Loucy (cell line): Measurements from ENCODE around the gene COL4A3.
A peak's percentile ranks its signal among the peaks of the same experiment; 100 is the strongest.

ENCODE experiments used
- H2AFZ ChIP-seq: fragments of 200-600 bp; sonication (generic); 2 replicates; pipeline ENCODE4 v1.6.0; 2016; ENCODE audit warnings: antibody characterized with exemption, mild to moderate bottlenecking, low read length, moderate library complexity
- H3F3A ChIP-seq: fragments of 200-600 bp; 2 replicates; pipeline ENCODE4 v1.6.0; 2016; ENCODE audit warnings: antibody characterized with exemption, low read depth, mild to moderate bottlenecking
- H3K27me3 ChIP-seq: fragments of 200-600 bp; sonication (generic); 2 replicates; pipeline ENCODE4 v1.6.1; 2014; ENCODE audit warnings: low read length, mild to moderate bottlenecking; ENCODE audit not compliant: insufficient read depth, poor library complexity, severe bottlenecking
- H3K36me3 ChIP-seq: fragments of 200-600 bp; sonication (generic); 2 replicates; pipeline ENCODE4 v1.6.1; 2016; ENCODE audit warnings: low read length; ENCODE audit not compliant: insufficient read depth
- H3K4me1 ChIP-seq: fragments of 200-600 bp; sonication (generic); 2 replicates; pipeline ENCODE4 v1.5.1; 2014; ENCODE audit warnings: low read length, mild to moderate bottlenecking; ENCODE audit not compliant: insufficient read depth, poor library complexity, severe bottlenecking
- H3K4me2 ChIP-seq: fragments of 200-600 bp; sonication (generic); 2 replicates; pipeline ENCODE4 v1.6.0; 2014; ENCODE audit warnings: antibody characterized with exemption, low read length, low read depth, mild to moderate bottlenecking; ENCODE audit not compliant: poor library complexity, severe bottlenecking
- H3K4me3 ChIP-seq: fragments of 200-600 bp; sonication (generic); 2 replicates; pipeline ENCODE4 v1.5.1; 2014; ENCODE audit warnings: low read length, mild to moderate bottlenecking, mixed read lengths; ENCODE audit not compliant: poor library complexity, severe bottlenecking
- H3K79me2 ChIP-seq: fragments of 200-600 bp; sonication (generic); 2 replicates; pipeline ENCODE4 v1.6.1; 2014; ENCODE audit warnings: low read length; ENCODE audit not compliant: insufficient read depth
- H3K9ac ChIP-seq: fragments of 200-600 bp; sonication (generic); 2 replicates; pipeline ENCODE4 v1.6.0; 2014; ENCODE audit warnings: mild to moderate bottlenecking, low read depth, low read length, moderate library complexity; ENCODE audit not compliant: poor library complexity, severe bottlenecking
- H3K9me2 ChIP-seq: fragments of 200-600 bp; sonication (generic); replicated peaks from 2 replicates; pipeline ENCODE4 v1.6.1; 2016; ENCODE audit warnings: low read depth, low read length, mixed read lengths
- H3K9me3 ChIP-seq: fragments of 200-600 bp; sonication (generic); 2 replicates; pipeline ENCODE4 v1.6.1; 2014; ENCODE audit warnings: mild to moderate bottlenecking, antibody characterized with exemption, low read length, low read depth; ENCODE audit not compliant: insufficient read depth
- H4K20me1 ChIP-seq: fragments of 200-600 bp; sonication (generic); 2 replicates; pipeline ENCODE4 v1.6.0; 2014; ENCODE audit warnings: antibody characterized with exemption, low read length, mild to moderate bottlenecking; ENCODE audit not compliant: insufficient read depth, poor library complexity, severe bottlenecking
- EZH2phosphoT487 ChIP-seq: fragments of 200-600 bp; IDR thresholded peaks from 2 replicates; pipeline ENCODE4 v1.6.1; 2018; ENCODE audit warnings: antibody characterized with exemption, mild to moderate bottlenecking, moderate library complexity, borderline replicate concordance
- TF ChIP-seq, protein P1 (sequence below): fragments of 200-600 bp; sonication (generic); conservative IDR thresholded peaks from 2 replicates; pipeline ENCODE4 v1.5.1; 2014; ENCODE audit warnings: mild to moderate bottlenecking, antibody characterized with exemption, low read length

Gene COL4A3

DNA sequence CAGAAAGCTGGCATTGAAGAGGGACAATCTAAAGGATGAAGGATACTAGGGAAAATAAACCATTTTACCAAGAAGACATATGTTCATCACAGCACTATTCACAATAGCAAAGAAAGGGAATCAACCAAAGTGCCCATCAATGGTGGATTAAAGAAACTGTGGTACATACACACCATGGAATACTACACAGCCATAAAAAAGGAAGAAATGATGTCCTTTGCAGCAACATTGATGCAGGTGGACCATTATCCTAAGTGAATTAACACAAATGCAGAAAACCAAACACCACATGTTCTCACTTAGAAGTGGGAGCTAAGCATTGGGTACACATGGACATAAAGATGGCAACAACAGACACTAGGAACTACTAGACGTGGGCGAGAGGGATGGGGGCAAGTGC lies 153.4 kb downstream of the COL4A3 start:
- Histone ChIP-seq H3K79me2 (no peaks in the 10 kb centered on the region), H3K4me1 (peaks cover 19% of the 10 kb centered on the region), H3K4me2 (no peak overlapping the region), H3K36me3 (no peaks in the 10 kb centered on the region), H4K20me1 (no peaks in the 10 kb centered on the region), H2AFZ (no peak overlapping the region), H3K27me3 (no peaks in the 10 kb centered on the region), H3K4me3 (no peak overlapping the region), H3K9ac (no peak overlapping the region), H3F3A (0 out of 2 replicates have a peak, but pooled peaks cover 6% of the 10 kb centered on the region), H3K9me2 (no peaks in the 10 kb centered on the region), H3K9me3 (0 out of 2 replicates have a peak, but pooled peaks cover 4% of the 10 kb centered on the region)
- TF ChIP-seq EZH2phosphoT487: no peak
- TF ChIP-seq, protein P1, sequence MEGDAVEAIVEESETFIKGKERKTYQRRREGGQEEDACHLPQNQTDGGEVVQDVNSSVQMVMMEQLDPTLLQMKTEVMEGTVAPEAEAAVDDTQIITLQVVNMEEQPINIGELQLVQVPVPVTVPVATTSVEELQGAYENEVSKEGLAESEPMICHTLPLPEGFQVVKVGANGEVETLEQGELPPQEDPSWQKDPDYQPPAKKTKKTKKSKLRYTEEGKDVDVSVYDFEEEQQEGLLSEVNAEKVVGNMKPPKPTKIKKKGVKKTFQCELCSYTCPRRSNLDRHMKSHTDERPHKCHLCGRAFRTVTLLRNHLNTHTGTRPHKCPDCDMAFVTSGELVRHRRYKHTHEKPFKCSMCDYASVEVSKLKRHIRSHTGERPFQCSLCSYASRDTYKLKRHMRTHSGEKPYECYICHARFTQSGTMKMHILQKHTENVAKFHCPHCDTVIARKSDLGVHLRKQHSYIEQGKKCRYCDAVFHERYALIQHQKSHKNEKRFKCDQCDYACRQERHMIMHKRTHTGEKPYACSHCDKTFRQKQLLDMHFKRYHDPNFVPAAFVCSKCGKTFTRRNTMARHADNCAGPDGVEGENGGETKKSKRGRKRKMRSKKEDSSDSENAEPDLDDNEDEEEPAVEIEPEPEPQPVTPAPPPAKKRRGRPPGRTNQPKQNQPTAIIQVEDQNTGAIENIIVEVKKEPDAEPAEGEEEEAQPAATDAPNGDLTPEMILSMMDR: no peak

DNA sequence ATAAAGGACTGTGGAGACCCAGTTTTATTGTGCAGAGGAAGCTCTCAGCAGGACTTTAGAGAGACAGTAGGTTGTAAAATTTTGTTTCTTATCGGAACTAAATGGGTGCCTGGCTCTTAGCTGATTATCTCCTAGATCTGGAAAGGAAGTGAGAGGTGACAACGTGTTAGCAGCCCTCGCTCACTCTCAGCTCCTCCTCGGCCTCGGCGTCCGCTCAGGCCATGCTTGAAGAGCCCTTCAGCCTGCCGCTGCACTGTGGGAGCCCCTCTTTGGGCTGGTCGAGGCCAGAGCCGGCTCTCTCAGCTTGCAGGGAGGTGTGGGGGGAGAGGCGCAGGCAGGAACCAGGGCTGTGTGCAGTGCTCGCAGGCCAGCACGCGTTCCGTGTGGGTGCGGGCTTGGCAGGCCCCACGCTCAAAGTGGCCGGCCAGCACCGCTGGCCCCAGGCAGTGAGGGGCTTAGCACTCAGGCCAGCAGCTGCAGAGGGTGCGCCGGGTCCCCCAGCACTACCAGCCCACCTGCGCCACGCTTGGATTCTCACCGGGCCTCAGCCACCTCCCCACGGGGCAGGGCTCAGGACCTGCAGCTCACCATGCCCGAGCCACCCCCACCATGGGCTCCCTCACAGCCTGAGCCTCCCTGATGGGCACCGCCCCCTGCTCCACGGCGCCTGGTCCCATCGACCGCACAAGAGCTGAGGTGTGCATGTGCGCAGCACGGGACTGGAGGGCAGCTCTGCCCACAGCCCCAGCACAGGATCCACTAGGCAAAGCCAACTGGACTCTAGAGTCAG lies 156.1 kb downstream of the COL4A3 start:
- H3F3A ChIP-seq: peaks cover 17% of the 10 kb centered on the region; the same call in 1 of the 2 replicates
- TF ChIP-seq, protein P1: no peak
- TF ChIP-seq EZH2phosphoT487: no peak
- H3K9me2 ChIP-seq: no peaks in the 10 kb centered on the region
- H3K9me3 ChIP-seq: 0 out of 2 replicates have a peak, but pooled peaks cover 4% of the 10 kb centered on the region
- peaks cover 4% of the 10 kb centered on the region for H3K79me2 ChIP-seq
- H3K9ac ChIP-seq: no peak overlapping the region
- H4K20me1 ChIP-seq: peaks cover under 1% of the 10 kb centered on the region
- no peaks in the 10 kb centered on the region for H3K27me3 ChIP-seq
- peak overlapping the region; percentile 46 for H3K4me2 ChIP-seq
- H3K36me3 ChIP-seq: no peaks in the 10 kb centered on the region
- H2AFZ ChIP-seq: no peak overlapping the region
- peaks cover 38% of the 10 kb centered on the region for H3K4me1 ChIP-seq
- no peak overlapping the region for H3K4me3 ChIP-seq

DNA sequence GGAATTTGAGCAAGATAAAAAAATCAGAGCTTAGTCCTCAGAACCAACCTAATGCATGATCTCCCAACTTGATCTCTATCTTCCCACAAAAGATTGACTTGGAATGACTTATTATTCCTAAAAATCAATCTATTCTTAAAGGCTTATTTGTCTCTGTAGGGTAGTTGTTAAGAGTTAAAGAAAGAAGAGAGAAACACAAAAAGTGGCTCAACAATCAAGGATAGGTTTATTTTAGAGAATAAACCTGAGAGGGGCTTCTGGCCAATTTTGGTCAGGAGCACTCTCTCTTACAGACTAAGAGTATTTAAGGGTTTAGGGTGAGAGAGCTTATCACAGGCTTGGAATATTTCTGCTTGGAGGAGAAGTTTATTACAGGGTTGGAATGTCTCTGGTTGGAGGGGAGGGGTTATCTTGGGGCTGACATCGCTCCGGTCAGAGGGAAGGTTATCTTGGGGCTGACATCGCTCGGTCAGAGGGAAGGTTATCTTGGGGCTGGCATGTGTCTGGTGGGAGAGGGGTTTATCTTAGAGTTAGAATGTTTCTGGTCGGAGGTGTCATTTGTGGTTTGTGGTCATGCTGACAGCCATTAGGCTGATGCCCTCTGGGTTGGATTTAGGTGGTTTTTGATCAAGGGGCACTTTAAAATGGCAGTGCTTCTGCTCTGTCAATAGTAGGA lies 158.2 kb downstream of the COL4A3 start:
- TF ChIP-seq EZH2phosphoT487: no peak

More for the DNA sequence above, 158.2 kb downstream of the COL4A3 start:
- no peaks in the 10 kb centered on the region for H3K9me2 ChIP-seq
- H3K4me2 ChIP-seq: peak overlapping the region; percentile 98
- H3F3A ChIP-seq: peaks cover 17% of the 10 kb centered on the region; the same call in 1 of the 2 replicates
- peaks cover 56% of the 10 kb centered on the region for H3K4me1 ChIP-seq
- H3K9ac ChIP-seq: no peak overlapping the region
- peaks cover 25% of the 10 kb centered on the region for H3K79me2 ChIP-seq
- H3K36me3 ChIP-seq: no peaks in the 10 kb centered on the region
- H3K9me3 ChIP-seq: 0 out of 2 replicates have a peak, but pooled peaks cover 4% of the 10 kb centered on the region
- H3K4me3 ChIP-seq: peak overlapping the region; percentile 86
- H3K27me3 ChIP-seq: no peaks in the 10 kb centered on the region
- peaks cover 21% of the 10 kb centered on the region for H4K20me1 ChIP-seq
- no peak overlapping the region for H2AFZ ChIP-seq
